Retinal pigment epithelial cell (primary cell): ENCODE results near the gene EPHA1.

Experiments used
- DNase-seq: peaks from one replicate; pipeline ENCODE4 v3.0.0-alpha.2; 2010; ENCODE audit warnings: low read depth
- H3K4me3 ChIP-seq: 2 replicates; pipeline ENCODE4 v1.5.1; 2011; ENCODE audit warnings: mild to moderate bottlenecking, low read length, control low read depth, moderate library complexity
- TF ChIP-seq, protein P1 (sequence below): conservative IDR thresholded peaks from 2 replicates; pipeline ENCODE4 v1.5.1; 2011; ENCODE audit warnings: low read depth, low read length, control low read depth, inconsistent platforms

The EPHA1 gene

DNA sequence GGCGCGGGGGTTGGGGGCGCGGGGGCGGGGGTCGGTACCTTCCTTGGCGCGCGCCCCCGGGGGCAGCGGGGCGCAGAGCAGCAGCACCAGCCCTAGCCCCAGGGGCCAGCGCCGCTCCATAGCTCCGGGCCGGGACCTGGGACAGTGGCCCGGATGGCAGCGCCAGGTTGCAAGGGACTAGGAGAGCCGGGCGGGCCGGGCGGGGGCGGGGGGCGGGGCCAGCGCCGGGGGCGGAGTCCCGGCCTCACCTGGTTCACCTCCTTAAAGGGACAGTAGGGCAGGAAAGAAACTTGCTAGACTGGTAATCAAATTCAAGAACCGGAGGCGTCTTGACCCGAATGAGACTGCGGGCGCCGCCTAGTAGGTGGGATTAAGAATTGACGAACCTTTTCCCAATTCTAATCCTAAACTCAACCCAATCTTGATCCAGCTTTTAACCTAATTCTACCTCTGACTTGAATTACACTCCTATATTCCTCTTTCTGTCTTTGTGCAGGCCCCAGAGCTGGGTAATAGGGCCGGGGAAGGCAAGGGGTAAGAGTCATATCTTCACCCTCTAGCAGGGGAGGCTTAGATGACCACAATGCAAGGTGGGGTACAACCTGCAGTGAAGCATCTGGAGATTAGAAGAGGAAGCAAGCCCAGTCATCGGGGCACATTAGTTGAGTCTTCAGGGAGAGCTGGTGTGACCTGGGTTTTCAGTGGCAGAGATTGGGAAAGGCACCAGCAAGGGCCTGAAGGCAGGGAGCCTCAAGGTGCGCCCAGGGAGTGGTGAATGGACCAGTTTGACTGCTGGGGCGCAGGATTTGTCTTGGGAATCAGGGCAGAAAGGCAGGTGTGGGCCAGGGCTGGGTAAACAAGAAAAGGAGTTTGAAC is at the start of gene EPHA1:
TSS of gene EPHA1 (minus strand) at position 171 of the 876 bp plus-strand sequence. CDS start at position 120, 51 bp downstream.
- TF ChIP-seq, protein P1, sequence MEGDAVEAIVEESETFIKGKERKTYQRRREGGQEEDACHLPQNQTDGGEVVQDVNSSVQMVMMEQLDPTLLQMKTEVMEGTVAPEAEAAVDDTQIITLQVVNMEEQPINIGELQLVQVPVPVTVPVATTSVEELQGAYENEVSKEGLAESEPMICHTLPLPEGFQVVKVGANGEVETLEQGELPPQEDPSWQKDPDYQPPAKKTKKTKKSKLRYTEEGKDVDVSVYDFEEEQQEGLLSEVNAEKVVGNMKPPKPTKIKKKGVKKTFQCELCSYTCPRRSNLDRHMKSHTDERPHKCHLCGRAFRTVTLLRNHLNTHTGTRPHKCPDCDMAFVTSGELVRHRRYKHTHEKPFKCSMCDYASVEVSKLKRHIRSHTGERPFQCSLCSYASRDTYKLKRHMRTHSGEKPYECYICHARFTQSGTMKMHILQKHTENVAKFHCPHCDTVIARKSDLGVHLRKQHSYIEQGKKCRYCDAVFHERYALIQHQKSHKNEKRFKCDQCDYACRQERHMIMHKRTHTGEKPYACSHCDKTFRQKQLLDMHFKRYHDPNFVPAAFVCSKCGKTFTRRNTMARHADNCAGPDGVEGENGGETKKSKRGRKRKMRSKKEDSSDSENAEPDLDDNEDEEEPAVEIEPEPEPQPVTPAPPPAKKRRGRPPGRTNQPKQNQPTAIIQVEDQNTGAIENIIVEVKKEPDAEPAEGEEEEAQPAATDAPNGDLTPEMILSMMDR: peak; percentile 31
- H3K4me3 ChIP-seq: peak within 1 kb of the TSS; percentile 34
- DNase-seq: no peak

DNA sequence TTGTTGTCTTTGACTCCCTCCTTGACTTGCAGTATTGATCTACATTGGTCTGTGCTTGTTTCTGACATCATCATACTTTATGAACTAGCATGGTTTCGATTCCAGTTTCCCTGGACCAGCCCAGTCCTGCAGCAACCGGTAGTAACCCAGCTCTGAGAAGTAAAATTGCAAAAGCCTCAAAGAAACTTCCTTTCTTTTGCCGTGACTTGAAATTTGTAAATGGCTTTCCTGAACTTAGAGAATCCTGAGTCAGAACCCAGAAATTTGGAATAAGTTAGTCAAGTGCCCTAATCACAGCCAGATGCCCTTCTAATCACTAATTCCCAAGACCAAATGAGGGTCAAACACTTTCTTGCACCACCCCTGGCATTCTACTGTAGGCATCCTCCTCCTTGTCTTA is 49.6 kb upstream of the EPHA1 start:
- TF ChIP-seq, protein P1: no peak

DNA sequence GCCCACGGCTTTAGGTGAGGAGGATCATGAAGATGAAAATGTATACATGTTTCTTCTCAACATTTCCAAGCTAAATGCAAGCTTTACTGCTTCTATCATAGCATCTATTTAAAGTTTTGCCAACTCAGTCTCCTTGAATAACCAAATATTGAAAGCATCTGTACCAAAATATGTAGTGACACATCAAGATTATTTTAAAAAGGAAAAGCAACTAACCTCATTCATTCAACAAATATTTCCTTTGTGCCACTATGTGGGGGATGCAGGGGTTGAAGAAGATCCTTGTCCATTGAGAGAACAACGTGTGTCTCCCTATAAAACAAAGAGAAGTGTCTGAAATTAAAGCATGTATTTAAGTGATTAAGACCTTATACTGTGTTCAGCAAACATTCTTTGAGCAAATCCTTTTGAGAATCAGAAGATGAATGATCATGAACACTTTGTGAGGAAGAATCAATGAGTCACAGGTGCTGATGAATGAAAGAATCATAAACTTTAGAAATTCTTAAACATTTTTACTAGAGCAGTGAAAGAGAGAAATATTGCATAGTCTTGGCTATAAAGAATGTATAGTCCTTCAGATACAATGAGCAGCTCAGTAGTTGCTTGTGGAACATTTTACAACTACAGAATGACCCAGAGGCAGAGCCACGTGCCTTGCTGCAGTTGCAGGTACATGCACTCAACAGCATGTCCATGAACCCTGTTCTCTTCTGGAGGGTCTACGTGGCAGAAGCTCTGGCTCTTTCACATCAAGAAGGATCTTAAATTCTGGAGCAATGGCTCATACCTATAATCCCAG is 48.5 kb upstream of the EPHA1 start:
- TF ChIP-seq, protein P1: no peak
- DNase-seq: no peak
- no peak overlapping the region for H3K4me3 ChIP-seq

More for the DNA sequence above, 49.6 kb upstream of the EPHA1 start:
- H3K4me3 ChIP-seq: no peak overlapping the region
- no peak for DNase-seq

GRCh38 chr7:143455942-143456341 is 47.3 kb upstream of the EPHA1 start:
- no peak for DNase-seq
- H3K4me3 ChIP-seq: no peak overlapping the region
- TF ChIP-seq, protein P1: no peak

DNA sequence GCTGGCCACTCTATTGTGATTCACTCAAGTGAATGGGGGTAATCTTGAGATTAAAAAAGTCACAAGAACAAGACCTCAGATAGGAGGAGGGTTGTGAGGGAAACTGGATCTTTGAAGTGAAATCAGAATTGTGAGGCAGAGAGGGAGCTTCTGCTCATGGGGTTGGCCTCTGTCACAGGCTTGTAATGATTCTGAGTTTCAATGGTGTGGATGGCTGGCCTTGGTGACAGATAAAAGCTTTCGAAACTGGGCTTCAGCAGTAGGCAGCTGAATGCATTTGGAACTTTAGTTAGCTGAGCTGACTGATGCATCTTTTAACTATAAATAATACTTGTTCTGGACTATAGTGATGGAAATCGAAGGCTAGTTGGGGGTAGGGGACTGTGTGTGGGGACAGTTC is 46.8 kb upstream of the EPHA1 start:
- TF ChIP-seq, protein P1: no peak
- no peak for DNase-seq
- no peak overlapping the region for H3K4me3 ChIP-seq

- TF ChIP-seq, protein P1: no peak
Measured at GRCh38 chr7:143454091-143454680, 45.5 kb upstream of the EPHA1 start.

More at GRCh38 chr7:143454091-143454680, 45.5 kb upstream of the EPHA1 start:
- H3K4me3 ChIP-seq: no peak overlapping the region
- DNase-seq: no peak
